ENCODE data around the gene NIPAL3. TPM values are rescaled to one million over a fixed set of nuclear protein-coding genes. Genes with fewer than 3 reads are reported as not detected.
"Not testable (repeated sequence)": the region's sequence is repeated elsewhere in the genome, so short reads cannot be mapped to it uniquely, and the experiment has no call there.

NIPAL3 gene
- total and polyA plus RNA-seq, 2 donors (not counting 3 experiments of a cell fraction or from before 2014, with no cell fraction given) = 15.5 to 16.0 TPM

DNA sequence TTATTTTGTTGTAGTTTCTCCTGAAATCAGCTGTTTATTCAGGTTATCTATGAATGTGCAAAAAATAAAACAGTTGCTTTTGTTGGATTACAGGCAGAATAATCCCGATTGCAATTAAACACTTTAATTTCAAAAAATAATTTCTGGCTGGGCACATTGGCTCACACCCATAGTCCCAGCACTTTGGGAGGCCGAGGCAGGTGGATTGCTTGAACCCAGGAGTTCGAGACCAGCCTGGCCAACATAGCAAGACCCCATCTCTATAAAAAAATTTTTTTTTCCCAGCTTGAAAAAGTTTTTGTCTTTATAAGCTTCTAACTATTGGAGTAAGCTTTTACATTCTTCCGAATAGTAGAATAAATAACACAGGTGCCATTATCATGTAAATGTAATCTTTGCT is 102.3 kb downstream of the NIPAL3 start:
- POLR2A ChIA-PET = no interaction called here

GRCh38 chr1:24520282-24520681 is 104.7 kb downstream of the NIPAL3 start:
- H3K36me3 ChIP-seq (ENCODE audit: control insufficient read depth in 2 of 2, extremely low read depth in 1 of 2, insufficient read depth in 2 of 2, low read length in 2 of 2); dilution Hi-C loops (cut with MboI; ENCODE audit: extremely low pct_ligation_motif_present, low sequenced_read_pairs); H3K4me3 ChIP-seq (replicated peaks in 1 of 3; ENCODE audit: insufficient read depth in 1 of 3, low read depth in 1 of 3, low read length in 3 of 3); H3K79me2 ChIP-seq (ENCODE audit: control insufficient read depth, insufficient read depth, low read length); POLR2A ChIA-PET; BruUV-seq (replicated peaks); H3K4me1 ChIP-seq (ENCODE audit: control insufficient read depth, extremely low read depth, insufficient read depth, low read length); intact Hi-C loops (cut with micrococcal nuclease); H3K9me1 ChIP-seq (replicated peaks; ENCODE audit: control insufficient read depth, extremely low read depth, insufficient read depth, low read length); H3K9me3 ChIP-seq (replicated peaks; ENCODE audit: control insufficient read depth, insufficient read depth, low read length); H3K9ac ChIP-seq (replicated peaks; ENCODE audit: extremely low read depth, insufficient read depth, low read length); H3K4me2 ChIP-seq (ENCODE audit: insufficient read depth, low read length); FAIRE-seq; H4K20me1 ChIP-seq (replicated peaks; ENCODE audit: control insufficient read depth, extremely low read depth, insufficient read depth, low read length); H3K27ac ChIP-seq (ENCODE audit: insufficient read depth, low read depth, low read length); H2AFZ ChIP-seq (ENCODE audit: low read depth, low read length); H3K27me3 ChIP-seq (ENCODE audit: control insufficient read depth in 2 of 2, insufficient read depth in 2 of 2, low read length in 2 of 2); DNase-seq (ENCODE audit: low read depth, low spot score): not testable (repeated sequence)
- CTCF ChIA-PET = interaction anchor here (1.0 kb wide), 1 partner anchor 10 kb away, joined by 3 read pairs; no protein-coding TSS in a partner anchor

More for the DNA sequence above, 102.3 kb downstream of the NIPAL3 start:
- Histone ChIP-seq H3K4me2 (ENCODE audit: insufficient read depth, low read length) (no peak overlapping the region), H3K27ac (ENCODE audit: insufficient read depth, low read depth, low read length) (no peak overlapping the region), H3K79me2 (ENCODE audit: control insufficient read depth, insufficient read depth, low read length) (no peaks in the 10 kb centered on the region), H3K36me3 (ENCODE audit: control insufficient read depth in 2 of 2, extremely low read depth in 1 of 2, insufficient read depth in 2 of 2, low read length in 2 of 2) (no peaks in the 10 kb centered on the region), H2AFZ (ENCODE audit: low read depth, low read length) (no peak overlapping the region), H3K4me3 (replicated peaks in 1 of 3; ENCODE audit: insufficient read depth in 1 of 3, low read depth in 1 of 3, low read length in 3 of 3) (no peak overlapping the region), H3K27me3 (ENCODE audit: control insufficient read depth in 2 of 2, insufficient read depth in 2 of 2, low read length in 2 of 2) (no peaks in the 10 kb centered on the region), H3K9me3 (replicated peaks; ENCODE audit: control insufficient read depth, insufficient read depth, low read length) (no peaks in the 10 kb centered on the region), H3K9me1 (replicated peaks; ENCODE audit: control insufficient read depth, extremely low read depth, insufficient read depth, low read length) (no peaks in the 10 kb centered on the region), H3K9ac (replicated peaks; ENCODE audit: extremely low read depth, insufficient read depth, low read length) (no peak overlapping the region), H3K4me1 (ENCODE audit: control insufficient read depth, extremely low read depth, insufficient read depth, low read length) (no peaks in the 10 kb centered on the region), H4K20me1 (replicated peaks; ENCODE audit: control insufficient read depth, extremely low read depth, insufficient read depth, low read length) (no peaks in the 10 kb centered on the region)
- FAIRE-seq (no peak), DNase-seq (ENCODE audit: low read depth, low spot score) (no peak)
- BruUV-seq (replicated peaks) = no TSS peak
- intact Hi-C loops (cut with micrococcal nuclease) (no loop called here), dilution Hi-C loops (cut with MboI; ENCODE audit: extremely low pct_ligation_motif_present, low sequenced_read_pairs) (no loop called here)
- CTCF ChIA-PET = interaction anchor here (0.8 to 5.3 kb wide), 5 partner anchors 9 to 70 kb away, joined by 3 to 40 read pairs (median 4); partner anchors contain the start of gene RCAN3
- no peak for TF ChIP-seq CTCF (IDR thresholded peaks at IDR 0.05; ENCODE audit: extremely low read depth in 1 of 2, insufficient read depth in 1 of 2, low read depth in 1 of 2, low read length in 2 of 2)

Other genes starting within 250 kb of the NIPAL3 start
- not detected in 2 replicates for gene IFNLR1, start 228.5 kb upstream of the NIPAL3 start, total RNA-seq
- 0.01 TPM in 1 of 2 replicates, not detected in the other for gene IFNLR1, start 228.5 kb upstream of the NIPAL3 start, polyA plus RNA-seq
- not detected in 2 replicates for gene GRHL3, start 96.4 kb upstream of the NIPAL3 start, total RNA-seq
- gene GRHL3, start 96.4 kb upstream of the NIPAL3 start, polyA plus RNA-seq = not detected in 2 replicates
- gene STPG1, start 2.0 kb upstream of the NIPAL3 start, total RNA-seq = 5.9 and 10.2 TPM in 2 replicates
- 5.6 and 6.3 TPM in 2 replicates for gene STPG1, start 2.0 kb upstream of the NIPAL3 start, polyA plus RNA-seq
- 2.7 and 5.1 TPM in 2 replicates for gene RCAN3, start 87.0 kb downstream of the NIPAL3 start, total RNA-seq
- 0.76 and 0.99 TPM in 2 replicates for gene RCAN3, start 87.0 kb downstream of the NIPAL3 start, polyA plus RNA-seq
- not detected in 2 replicates for gene NCMAP, start 140.3 kb downstream of the NIPAL3 start, total RNA-seq
- gene NCMAP, start 140.3 kb downstream of the NIPAL3 start, polyA plus RNA-seq = not detected in 2 replicates
- 157 and 163 TPM in 2 replicates for gene SRRM1, start 227.5 kb downstream of the NIPAL3 start, total RNA-seq
- gene SRRM1, start 227.5 kb downstream of the NIPAL3 start, polyA plus RNA-seq = 30.9 and 39.7 TPM in 2 replicates